GM18498 (cell line): ENCODE results near the gene MOGAT2.
"Not testable (repeated sequence)": the region's sequence is repeated elsewhere in the genome, so short reads cannot be mapped to it uniquely, and the experiment has no call there.

Source experiments
- ATAC-seq: cut with Tn5 transposase; IDR thresholded peaks from one replicate; pipeline ENCODE4 v1.9.1; 2021; ENCODE audit warnings: mild to moderate bottlenecking, moderate library complexity; ENCODE audit not compliant: unreplicated experiment

Gene MOGAT2

DNA sequence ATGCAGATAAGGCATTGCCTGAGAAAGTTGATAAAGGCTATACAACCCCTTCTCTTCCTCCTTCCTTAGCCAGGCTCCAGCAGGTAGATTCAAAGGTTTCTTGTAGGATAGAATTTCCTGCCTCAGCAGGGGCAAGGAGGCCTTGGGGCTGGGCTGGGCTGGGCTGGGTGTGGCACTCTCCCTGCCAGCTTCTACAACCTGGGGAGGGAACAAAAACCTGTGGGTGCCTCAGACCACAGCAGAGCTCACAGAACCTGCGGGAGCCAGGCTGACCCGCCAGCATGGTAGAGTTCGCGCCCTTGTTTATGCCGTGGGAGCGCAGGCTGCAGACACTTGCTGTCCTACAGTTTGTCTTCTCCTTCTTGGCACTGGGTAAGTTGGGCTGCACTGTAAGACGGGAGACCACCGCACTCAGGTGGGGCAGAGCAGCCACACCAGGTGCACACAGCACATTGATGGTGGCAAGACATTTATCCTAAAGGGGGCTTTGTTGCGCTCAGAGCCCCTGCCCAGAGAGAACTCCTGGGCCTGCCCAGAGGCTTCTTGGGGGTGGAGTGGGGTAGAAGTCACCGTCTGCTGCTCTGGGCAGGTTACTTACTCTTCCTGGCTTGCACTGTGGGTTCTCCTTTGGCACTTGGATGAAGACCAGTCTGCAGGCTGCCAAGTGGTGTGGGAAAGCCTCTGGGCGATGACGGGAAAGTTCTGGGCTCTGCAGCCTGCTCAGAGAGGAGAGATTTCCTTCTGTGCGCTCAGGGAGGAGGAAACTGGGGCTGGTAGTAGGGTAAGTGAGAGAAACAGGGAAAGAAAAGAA lies at the start of gene MOGAT2:
TSS of gene MOGAT2 (plus strand) at position 231 of the 811 bp plus-strand sequence. CDS start at position 282, 51 bp downstream.
- ATAC-seq = no peak

DNA sequence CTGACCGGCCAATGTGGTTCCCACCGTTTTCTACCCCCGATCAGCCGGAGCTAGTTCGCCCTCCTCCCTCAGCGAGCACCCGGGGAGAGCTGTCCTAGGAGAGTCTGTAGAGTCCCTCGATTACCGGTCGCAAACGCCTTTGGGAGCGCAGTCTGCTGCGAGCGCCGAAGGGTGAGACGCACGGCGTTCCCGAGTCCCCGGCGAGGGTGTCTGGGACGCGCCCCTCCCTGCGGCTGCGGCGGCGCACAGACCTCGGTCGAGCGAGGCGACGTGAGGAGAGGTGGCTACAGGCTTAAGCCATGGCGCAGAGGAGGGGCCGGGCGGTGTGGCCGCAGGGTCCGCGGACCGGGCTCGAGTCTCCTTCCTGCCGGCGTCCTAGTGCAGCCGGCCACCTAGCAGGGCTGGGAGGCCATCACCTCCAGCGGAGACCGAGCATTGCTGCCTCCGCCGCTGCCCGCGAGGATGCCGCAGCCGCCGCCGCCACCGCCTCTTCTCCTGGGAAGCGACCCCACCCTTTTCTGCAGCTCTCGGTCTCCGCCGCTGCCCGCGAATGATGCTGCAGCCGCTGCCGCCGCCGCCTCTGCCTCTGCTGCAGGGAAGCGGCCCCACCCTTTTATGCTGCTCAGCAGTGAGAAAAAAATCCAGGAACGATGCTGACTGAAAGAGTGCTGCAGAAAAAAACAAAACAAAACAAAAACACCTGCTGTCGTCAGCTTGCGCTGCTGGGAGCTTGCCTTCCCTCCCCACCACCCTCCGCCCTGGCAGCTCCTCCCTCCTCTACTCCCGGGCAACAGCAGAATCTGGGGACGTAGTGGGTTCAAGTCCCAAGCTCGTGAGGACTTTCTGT lies 49.0 kb upstream of the MOGAT2 start, which contains the start of gene MAP6:
TSS of gene MAP6 (minus strand) at position 588 of the 847 bp plus-strand sequence. CDS start 669 bp downstream, outside the sequence.
- no peak for ATAC-seq

DNA sequence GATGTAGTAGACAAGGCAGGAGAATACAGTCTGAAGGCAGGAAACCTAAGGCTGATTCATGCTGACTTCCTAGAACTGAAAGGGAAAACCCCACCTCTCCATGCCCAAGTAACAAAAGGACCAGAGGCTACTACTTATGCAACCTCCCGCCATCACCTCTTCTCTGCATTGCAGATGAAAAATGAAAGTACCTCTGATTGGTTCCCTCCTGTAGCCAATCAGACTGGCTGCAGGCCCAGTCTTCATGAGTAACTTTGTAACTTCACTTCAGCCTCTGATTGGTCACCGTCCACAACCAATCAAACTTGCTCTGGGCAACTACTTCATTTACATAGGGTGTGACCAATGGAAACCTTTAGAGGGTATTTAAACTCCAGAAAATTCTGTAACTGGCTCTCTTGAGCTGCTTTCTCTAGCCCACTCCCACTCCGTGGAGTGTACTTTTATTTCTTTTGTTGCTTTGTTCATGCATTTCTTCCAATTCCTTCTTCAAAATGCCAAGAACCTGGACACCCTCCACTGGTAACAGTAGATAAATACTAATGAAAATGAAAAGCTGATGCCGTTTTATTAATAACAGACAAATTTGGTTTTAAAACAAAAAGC lies 43.6 kb upstream of the MOGAT2 start:
- no peak for ATAC-seq

DNA sequence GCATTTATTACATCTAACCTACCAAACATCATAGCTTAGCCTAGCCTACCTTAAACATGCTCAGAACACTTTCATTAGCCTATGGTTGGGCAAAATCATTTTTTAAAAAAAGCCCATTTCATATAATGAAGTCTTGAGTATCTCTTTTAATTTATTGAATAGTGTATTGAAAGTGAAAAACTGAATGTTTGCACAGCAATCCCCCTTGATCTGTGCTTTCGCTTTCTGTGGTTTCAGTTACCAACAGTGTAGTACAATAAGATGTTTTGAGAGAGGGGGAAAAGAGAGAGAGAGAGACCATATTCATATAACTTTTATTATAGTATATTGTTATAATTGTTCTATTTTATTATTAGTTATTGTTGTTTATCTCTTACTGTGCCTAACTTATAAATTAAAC lies 40.4 kb upstream of the MOGAT2 start:
- ATAC-seq = peak; percentile 60

DNA sequence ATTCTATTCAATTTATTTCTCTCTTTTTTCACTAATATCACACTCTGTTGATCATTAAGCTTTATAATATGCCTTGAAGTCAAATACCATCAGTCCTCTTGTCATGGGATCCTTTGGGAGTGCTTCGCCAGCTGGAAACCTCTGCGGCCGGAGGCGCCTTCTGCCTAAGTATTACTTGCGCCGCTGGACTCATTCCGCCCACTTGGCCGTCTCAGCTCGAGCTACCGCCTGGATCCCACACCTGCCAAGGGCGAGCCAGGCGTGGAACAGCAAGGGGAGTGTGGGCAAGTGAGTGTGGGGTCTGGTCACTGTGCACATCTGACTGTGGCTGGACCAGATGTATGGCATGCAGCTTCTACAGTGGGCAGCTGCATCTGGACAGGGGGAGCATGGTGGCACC lies 39.7 kb upstream of the MOGAT2 start:
- no peak for ATAC-seq

DNA sequence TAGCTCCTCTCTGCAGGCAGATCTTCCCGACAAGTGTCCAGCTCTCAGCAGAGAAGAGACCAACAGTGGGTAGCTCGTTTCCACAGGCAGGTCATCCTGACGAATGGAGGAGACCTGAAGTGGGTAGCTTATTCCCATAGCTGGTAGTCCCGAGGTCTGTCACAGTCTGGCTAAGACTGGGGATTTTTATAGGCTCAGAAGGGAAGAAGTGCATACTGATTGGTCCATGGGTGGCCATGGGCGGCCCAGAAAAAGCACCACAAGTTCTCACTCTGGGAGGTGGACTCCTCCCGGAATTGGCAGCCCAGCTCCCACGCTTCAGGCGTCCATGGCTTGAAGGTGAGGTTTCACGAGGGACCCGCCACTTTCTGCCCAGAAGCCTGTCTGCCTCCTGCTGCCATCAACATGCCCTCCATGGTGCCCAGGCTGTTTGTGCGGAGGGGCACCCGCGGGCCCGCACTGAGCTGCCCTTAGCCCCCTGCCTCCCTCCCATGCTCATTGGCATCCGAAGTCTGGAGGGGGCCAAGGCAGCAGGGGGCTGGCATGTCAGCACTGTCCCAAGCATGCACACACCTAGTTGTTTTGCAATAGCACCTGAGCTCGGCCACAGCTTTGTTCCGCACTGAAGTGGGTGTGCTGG lies 38.9 kb upstream of the MOGAT2 start:
- no peak for ATAC-seq

DNA sequence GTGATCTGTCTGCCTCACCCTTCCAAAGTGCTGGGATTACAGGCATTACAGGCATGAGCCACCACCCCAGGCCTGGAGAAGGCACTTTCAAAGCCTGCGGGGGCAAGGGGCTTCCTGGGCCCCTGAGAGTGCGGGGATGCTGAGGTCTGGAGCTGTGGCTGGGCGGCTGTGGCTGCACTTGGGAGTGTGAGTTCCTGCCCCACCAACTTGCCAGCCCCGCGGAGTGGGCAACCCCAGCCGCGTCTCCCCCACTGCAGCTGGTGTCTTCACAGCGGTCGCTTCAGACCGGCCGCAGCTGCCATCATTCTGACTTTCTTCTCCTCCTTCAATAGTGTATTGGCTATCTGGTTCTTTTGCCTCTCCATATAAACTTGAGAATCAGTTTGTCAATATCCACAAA lies 38.1 kb upstream of the MOGAT2 start:
- ATAC-seq = no peak

DNA sequence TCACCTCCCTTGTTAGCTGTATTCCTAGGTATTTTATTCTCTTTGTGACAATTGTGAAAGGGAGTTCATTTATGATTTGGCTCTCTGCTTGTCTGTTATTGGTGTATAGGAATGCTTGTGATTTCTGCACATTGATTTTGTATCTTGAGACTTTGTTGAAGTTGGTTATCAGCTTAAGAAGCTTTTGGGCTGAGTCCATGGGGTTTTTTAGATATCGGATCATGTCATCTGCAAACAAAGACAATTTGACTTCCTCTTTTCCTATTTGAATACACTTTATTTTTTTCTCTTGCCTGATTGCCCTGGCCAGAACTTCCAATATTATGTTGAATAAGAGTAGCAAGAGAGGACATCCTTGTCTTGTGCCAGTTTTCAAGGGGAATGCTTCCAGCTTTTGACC lies 33.8 kb upstream of the MOGAT2 start:
- ATAC-seq = not testable (repeated sequence)

DNA sequence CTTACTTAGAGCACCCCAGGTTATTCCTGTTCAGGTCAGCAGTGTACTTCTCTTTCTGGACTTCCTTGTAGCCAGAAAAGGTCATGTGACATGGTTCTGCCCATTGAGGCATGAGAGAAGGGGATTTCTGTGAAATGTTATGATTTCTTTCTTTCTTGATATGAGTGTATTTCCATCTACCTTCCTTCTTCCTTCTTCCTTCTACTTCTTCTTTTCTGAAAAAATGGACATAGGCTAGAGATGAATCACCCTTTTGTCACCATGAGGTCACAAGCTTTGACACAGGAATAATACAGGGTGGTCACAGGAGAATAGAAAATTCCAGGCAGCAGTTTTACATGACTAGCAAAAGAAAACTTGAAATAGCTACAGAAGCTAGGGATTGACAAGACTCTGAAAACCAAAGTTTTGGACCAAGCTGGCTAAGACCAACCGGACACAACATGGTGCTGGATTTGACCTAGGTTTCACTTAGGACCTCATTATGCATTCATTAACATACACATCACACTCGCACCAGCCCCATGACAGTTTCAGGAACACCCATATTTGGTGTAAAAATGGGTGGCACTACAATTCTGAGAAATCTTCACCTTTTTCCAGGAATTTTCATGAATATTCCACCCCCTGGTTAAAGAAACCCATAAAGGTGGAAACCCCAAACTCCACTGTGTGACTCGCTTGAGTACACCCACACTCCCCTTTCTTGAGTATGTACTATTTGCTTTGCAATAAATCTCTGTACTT lies 27.6 kb upstream of the MOGAT2 start:
- peak; percentile 55 for ATAC-seq

DNA sequence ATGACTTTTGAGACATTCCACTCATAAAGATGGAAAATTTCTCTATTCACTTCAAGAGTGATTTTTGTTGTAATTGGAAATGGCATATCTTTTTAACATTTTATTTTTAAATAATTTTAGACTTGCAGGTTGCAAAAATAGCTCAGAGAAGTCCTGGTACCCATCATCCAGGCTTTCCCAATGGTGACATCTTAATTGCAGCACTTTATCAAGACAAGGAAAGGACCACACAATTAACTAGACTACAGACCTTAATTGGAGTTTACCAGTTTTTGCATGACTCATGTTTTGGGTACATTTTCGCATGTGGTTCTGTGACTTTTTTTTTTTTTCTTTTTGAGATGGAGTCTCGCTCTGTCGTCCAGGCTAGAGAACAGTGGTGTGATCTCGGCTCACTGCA lies 25.8 kb upstream of the MOGAT2 start:
- ATAC-seq = no peak

DNA sequence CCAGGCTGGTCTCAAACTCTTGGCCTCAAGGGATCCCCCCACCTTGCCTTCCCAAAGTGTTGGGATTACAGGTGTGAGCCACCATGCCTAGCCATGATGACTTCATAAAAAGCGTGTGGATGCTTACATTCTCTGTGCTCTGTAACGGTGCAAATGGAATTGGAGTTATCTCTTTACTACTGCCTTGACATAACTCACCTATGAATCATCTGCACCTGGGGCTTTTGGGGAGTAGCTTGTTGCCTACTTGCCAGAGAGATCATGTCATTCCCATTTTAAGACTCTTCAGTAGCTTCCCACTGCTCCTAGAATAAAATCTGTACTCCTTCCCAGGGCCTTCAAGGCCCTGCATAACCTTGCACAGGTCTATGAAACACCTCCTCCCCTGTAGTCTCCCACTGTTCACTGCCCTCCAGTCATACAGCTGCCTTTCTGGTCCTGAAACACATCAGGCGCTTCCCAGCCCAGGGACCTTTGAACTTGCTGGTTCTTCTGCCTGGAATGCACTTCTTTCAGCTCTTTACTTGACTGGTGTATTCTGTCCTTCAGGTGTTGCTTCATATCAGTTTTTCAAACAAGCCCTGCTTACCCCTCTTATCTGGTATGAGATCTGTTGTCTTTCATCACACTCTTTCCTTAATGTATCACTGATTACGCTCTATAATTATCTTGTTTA lies 19.6 kb upstream of the MOGAT2 start:
- ATAC-seq = no peak

DNA sequence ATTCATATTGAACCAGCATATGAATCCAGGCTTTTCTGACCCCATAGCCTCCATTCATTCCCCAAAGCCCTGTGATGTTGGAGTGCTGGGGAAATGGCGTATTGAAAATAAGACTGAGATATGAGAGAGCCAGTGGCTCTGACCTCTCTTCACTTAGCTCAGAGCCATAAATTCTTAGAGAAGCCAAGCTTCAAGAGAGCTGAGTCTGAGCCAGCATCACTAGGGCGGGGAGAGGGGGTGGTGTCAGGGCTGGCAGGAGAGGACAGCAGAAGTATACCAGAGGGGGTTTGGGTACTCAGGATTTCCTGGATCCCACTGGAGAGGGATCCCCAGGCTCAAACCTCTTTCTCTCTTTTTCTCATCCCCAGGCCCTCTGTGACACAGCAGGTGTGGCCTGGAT lies 16.7 kb upstream of the MOGAT2 start:
- ATAC-seq = no peak

DNA sequence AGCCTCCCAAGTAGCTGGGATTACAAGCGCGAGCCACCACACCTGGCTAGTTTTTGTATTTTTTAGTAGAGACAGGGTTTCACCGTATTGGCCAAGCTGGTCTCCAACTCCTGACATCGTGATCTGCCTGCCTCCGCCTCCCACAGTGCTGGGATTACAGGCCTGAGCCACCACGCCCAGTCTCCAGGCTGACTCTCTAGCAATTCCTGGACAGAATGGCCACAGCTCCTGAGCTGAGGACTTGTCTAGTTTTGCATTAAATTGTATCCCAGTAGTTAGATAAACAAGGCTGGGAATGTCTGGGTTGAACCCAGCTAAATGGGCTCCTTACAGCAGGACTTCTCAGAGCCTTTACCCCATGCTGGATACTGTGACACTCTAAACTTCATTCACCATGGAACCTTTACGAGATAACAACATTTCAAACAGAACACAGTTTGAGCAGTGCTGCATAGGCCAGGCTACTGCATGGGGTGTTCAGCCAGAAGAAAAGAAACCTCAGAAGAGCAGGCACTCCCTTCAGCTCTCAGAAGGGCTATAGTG lies 13.9 kb upstream of the MOGAT2 start:
- ATAC-seq = no peak

DNA sequence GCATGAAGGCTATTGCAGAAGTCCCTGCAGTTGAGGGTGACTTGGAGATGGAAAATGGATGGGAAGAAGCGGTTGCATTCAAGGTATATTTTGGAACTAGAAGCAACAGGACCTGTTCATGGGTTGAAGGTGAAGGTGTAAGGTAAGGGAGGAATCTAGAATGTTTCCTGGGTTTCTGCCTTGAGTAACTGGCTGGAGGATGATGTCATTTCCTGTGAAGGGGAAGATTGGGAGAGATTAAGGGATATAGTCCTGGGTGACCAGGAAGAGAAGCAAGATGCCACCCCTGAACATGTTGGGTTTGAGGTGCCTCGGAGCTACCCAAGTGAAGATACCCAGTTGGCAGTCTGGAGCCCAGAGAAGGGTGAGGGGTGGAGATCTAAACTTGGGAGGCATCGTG lies 12.1 kb upstream of the MOGAT2 start:
- no peak for ATAC-seq

DNA sequence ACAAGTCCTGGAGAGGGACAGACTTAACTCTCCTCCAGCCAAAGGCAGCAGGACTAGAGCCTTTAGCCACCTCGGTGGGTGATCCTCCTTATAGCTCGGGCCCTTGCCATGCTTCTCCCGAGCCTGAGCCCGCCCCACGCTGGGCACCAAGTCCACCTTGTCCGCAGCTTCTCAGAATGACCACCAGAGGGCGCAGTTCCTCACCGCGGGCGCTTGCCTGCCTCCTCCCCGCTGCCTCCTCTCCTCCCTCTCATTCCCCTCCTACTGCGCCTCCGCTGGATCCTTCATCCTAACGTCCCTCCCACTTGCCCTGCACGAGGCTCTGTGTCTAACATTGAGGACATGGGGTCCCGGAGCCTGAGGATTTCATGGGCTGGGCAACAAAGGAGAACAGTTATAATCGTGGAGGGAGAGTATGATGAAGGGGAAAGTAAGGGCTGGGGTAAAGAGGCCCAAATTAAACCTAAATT lies 11.3 kb upstream of the MOGAT2 start:
- ATAC-seq = peak; percentile 55

DNA sequence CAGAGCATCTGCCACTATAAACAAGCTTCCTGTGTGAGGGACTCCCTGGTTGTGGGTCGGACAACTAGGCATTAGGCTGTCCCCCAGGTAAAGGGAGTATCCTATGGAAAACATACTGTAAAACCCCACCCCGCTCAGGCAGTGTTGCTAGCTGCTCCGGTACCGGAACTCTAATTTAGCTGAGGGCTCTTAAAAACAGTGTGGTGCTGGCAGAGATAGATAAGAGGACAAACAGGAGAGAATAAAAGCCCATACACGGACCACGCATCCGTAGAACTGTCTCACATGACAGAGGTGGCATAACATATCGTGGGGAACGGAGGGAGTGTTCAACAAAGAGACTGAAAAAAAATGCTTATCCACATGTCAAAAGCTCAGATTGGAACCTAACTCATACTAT lies 3.4 kb upstream of the MOGAT2 start:
- no peak for ATAC-seq

DNA sequence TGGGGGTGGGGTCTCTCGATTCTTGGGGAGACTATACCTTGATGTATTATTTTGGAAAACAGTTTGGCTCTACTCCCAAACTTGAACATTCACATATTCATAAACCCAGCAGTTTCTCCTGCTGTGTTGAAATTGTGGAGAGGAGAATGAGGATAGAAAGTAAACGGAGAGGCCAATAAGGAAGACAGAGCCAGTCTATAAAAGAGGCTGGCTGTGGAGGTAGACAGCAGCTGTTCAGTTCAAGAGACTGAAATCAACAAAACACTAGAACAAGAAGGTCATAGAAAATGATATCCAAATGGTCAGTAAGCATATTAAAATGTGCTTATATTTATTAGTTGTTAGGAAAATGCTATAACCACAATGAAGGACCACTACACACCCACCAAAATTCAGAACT lies 1.9 kb upstream of the MOGAT2 start:
- ATAC-seq = no peak

DNA sequence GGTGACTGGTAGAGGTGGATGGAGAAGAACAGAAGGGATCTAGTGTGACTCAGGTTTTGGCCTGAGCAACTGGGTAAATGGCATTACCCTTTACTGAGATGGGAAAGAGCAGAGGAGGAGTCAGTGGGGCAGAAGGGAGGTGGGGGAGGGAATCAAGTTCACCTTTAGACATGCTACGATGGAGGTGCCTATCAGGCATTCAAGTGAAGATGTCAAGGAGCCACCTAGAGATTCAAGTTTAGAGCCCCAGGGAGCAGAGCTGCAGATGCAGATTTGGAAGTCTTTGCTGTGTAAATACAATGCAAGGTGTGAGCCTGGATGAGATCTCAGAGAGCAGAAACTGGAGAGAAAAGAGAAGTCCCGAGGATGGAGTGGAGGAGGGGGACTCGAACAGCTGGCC lies 979 bp upstream of the MOGAT2 start:
- no peak for ATAC-seq
